Measurements from ENCODE around the gene ZNF32.

ZNF32 gene

DNA sequence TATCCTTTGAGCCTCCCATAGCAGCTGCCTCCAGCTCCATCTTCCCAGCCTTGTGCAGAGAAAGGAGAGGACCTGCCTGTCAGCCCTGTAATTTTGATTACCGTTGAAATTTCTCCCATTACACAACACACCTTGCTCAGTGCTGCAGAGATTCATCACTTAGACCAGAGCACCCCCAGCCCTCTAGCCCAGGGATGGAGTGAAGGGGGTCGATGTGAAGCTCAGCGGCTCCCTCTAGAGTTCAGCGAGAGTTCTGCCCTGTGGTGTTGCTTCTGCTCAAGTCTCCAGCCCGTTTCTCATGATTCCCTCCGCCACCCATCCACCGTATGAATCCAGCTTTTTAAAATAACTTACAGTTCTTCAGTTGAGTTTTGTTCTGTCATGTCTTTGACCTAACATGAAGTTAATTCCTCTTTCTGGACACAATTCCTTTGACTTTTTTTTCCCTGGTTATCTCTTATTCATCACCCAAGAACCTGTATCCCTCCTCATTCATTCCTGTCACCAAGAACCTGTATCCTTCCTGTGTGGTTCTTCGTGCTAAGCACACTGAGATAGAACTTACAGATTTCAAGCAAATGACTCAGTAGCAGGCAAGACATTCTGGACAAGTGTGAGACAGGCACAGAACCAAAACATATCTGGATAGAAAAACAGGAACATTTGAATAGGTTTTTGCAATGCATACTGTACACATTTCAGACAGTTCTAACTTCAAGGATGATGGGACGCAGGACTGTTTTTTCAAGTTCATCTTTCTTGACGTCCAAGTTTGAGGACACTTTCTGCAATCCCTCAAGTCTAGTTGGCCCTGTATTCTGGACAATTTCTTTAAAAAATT is 35.0 kb upstream of the ZNF32 start:
- peak; percentile 45 for DNase-seq
- in situ Hi-C loops (cut with MboI; ENCODE audit: low pct_unique_long_range_greater_than_20kb, low sequenced_read_pairs): loop anchor here (25.0 kb wide), 1 partner anchor 704 kb away; the partner anchor contains the start of gene CXCL12

DNA sequence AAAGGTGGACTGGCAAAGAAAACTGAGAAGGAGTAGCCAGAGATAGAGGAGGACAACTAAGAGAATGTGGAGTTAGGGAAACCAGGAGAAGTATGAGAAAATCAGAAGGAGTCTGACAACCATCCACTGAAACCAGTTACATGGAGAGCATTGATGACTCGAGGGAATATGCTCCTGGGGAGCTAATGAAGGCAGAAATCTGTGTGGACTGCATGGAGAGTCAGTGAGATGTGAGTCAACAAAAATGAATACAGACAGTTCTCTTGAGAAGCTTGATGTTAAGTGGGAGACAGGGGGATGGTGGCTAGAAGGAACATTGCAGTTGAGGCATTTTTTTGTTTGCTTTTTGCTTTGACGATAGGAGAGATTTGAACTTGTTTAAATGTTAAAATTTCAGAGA is 34.3 kb upstream of the ZNF32 start:
- in situ Hi-C loops (cut with MboI; ENCODE audit: low pct_unique_long_range_greater_than_20kb, low sequenced_read_pairs): loop anchor here (25.0 kb wide), 1 partner anchor 704 kb away; the partner anchor contains the start of gene CXCL12
- no peak for DNase-seq

DNA sequence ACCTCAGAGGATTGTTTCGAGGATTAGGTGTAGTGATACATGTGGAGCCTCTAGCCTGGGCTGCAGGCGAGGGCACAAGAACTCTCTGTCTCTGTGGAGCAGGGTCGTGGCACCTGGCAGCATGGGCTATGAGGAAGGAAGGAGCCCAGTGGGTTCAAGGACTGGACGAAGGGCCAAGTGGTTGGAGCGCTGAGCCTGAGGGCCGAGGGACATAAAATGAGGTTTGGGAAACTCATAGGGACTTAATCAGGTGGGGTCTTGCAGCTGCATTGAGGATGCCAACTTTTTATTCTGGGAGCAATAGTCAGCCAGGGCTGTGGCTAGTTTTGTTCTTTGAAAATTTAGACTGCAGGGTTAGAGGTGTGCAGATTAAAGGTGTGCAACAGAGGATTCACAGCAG is 33.0 kb upstream of the ZNF32 start:
- no peak for DNase-seq
- in situ Hi-C loops (cut with MboI; ENCODE audit: low pct_unique_long_range_greater_than_20kb, low sequenced_read_pairs): loop anchor here (25.0 kb wide), 1 partner anchor 706 kb away; the partner anchor contains the start of gene CXCL12

DNA sequence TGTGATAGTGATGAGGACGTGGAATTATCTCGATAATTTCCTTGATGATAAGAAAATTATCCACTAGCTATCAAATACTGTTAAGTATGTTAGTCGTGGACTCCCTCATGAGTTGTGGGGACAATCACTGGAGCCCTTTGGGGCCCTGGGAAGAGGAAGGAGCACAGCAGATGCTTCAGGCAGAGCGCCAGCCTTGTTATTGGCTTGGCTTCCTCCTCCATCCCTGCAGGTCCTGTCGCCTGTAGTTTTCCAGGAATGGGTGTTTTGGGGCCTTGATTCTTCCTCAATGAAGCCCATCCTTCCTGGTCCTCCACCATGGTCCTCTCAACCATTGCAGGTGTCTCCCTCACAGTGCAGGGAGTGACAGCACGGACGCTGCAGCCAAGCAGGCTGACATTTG is 32.5 kb upstream of the ZNF32 start:
- no peak for DNase-seq
- in situ Hi-C loops (cut with MboI; ENCODE audit: low pct_unique_long_range_greater_than_20kb, low sequenced_read_pairs): loop anchor here (25.0 kb wide), 1 partner anchor 706 kb away; the partner anchor contains the start of gene CXCL12

GRCh38 chr10:43680035-43680434 is 31.4 kb upstream of the ZNF32 start:
- in situ Hi-C loops (cut with MboI; ENCODE audit: low pct_unique_long_range_greater_than_20kb, low sequenced_read_pairs): loop anchor here (25.0 kb wide), 1 partner anchor 707 kb away; the partner anchor contains the start of gene CXCL12
- no peak for DNase-seq

DNA sequence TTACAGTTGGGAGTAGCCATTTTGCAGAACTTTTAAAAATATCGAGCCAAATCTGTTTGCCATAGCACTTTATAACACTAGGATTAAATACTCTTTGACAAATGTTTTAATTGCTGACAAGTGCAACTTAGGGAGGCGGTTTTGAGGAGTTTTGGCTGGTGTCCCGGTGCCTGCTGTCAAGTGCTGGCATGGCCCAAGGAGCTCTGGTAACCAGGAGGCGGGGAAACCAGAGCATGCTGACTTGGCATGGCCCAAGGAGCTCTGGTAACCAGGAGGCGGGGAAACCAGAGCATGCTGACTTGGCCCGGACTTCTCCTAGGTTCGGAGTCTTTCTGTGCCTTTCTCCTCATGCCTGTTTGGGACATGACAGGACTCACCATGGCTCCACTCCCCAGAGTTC is 30.8 kb upstream of the ZNF32 start:
- in situ Hi-C loops (cut with MboI; ENCODE audit: low pct_unique_long_range_greater_than_20kb, low sequenced_read_pairs): loop anchor here (25.0 kb wide), 1 partner anchor 708 kb away; the partner anchor contains the start of gene CXCL12
- DNase-seq: no peak

- DNase-seq: no peak
- in situ Hi-C loops (cut with MboI; ENCODE audit: low pct_unique_long_range_greater_than_20kb, low sequenced_read_pairs): loop anchor here (25.0 kb wide), 1 partner anchor 709 kb away; the partner anchor contains the start of gene CXCL12
Observed at GRCh38 chr10:43678654-43679053, 30.0 kb upstream of the ZNF32 start.

- no peak for DNase-seq
- in situ Hi-C loops (cut with MboI; ENCODE audit: low pct_unique_long_range_greater_than_20kb, low sequenced_read_pairs): loop anchor here (25.0 kb wide), 1 partner anchor 710 kb away; the partner anchor contains the start of gene CXCL12
Observed at GRCh38 chr10:43676901-43677300, 28.2 kb upstream of the ZNF32 start.

GRCh38 chr10:43676331-43676730 is 27.6 kb upstream of the ZNF32 start:
- in situ Hi-C loops (cut with MboI; ENCODE audit: low pct_unique_long_range_greater_than_20kb, low sequenced_read_pairs): loop anchor here (25.0 kb wide), 1 partner anchor 711 kb away; the partner anchor contains the start of gene CXCL12
- no peak for DNase-seq

DNA sequence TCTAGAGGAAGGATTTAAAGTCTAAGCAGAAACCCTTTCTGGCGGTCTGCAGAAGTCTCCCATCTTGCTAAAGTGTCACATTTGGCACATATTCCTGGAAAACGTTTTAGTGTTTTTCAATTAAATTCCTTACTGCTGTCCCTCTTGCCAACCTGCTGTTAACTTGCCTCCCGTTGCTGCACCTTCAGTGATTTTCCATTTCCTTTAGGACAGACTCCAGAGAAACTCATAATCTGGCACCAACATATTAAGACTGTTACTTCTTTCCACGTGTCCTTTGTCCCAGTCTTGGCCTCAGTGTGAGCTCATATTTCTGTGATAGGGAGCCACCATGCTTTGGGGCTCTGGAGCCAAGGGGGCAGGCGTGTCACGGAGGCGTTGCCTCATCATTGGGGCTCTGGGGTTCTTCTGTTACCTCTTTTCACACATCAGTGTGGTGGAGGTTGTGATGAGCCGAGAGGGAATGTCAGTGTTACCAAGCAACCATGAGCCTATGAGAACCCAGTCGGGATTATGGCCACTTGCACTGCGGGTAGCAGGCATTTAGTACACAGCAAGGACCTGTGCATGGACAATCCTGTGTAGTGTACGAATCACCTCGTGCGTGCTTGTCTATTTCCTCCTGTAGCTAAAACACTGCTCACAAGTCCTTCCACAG is 26.0 kb upstream of the ZNF32 start:
- DNase-seq: no peak
- in situ Hi-C loops (cut with MboI; ENCODE audit: low pct_unique_long_range_greater_than_20kb, low sequenced_read_pairs): loop anchor here (25.0 kb wide), 2 partner anchors 713 to 1188 kb away; partner anchors contain the start of gene CXCL12

DNA sequence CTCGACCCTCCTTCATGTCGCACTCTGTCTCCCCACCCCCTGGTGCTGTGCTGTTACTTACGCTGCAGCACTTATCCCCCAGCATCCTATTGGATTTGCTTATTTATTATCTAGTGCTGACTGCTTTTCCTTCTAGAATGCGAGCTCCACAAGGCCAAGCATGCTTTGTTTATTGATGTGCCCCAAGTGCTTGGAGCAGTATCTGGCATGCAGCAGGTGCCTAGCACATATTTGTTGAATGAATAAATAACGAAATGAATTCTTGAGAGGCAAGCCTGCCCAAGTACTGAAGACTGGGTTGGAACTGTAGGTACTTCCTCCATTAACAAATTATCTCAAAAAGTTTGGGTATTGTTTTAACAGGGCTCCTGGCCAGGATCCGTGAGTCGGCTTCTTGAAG is 24.8 kb upstream of the ZNF32 start:
- DNase-seq: no peak
- in situ Hi-C loops (cut with MboI; ENCODE audit: low pct_unique_long_range_greater_than_20kb, low sequenced_read_pairs): loop anchor here (25.0 kb wide), 1 partner anchor 1189 kb away; no protein-coding TSS in a partner anchor

DNA sequence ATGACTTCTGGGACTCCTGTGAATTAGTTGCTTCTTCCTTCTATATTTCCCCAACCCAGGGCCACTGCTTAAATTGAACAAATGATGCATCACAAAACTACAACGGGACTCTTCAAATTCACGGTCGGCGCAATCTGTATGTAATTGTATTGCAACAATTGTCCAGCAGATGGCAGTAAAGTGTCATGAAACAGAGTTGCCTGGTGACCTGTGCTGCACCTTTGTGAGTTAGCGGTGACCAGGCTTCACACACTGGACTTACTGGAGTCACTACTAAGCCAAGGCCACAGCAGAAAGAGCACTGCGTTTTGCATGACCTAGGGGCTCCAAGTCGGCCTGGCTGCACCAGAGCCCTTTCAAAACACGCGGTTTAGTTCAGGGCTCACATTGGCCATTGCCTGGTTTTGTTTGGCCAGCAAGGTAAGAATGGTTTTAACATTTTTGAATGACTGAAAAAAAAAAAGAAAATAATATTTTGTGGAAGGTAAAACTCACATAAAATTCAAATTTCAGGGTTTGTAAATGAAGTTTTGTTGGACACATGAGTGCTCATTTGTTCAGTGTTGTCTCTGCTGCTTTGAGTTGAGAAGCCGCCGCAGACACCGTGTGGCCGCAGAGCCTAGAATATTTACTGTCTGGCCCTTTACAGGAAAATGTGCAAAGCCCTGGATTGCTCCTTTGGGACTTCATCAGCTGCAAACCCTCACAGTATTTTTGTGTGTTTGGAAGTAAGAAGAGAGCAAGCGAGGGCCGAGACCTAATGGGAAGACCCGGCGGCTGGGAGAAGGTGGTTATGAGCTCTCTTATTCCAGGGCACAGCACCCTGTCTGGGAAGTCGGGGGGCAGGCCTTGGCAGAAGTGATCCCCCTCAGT is 23.2 kb upstream of the ZNF32 start:
- DNase-seq: peak; percentile 67
- in situ Hi-C loops (cut with MboI; ENCODE audit: low pct_unique_long_range_greater_than_20kb, low sequenced_read_pairs): loop anchor here (25.0 kb wide), 1 partner anchor 1190 kb away; no protein-coding TSS in a partner anchor

- DNase-seq: no peak
- in situ Hi-C loops (cut with MboI; ENCODE audit: low pct_unique_long_range_greater_than_20kb, low sequenced_read_pairs): loop anchor here (25.0 kb wide), 1 partner anchor 1193 kb away; no protein-coding TSS in a partner anchor
Observed at GRCh38 chr10:43669386-43669785, 20.7 kb upstream of the ZNF32 start.

DNA sequence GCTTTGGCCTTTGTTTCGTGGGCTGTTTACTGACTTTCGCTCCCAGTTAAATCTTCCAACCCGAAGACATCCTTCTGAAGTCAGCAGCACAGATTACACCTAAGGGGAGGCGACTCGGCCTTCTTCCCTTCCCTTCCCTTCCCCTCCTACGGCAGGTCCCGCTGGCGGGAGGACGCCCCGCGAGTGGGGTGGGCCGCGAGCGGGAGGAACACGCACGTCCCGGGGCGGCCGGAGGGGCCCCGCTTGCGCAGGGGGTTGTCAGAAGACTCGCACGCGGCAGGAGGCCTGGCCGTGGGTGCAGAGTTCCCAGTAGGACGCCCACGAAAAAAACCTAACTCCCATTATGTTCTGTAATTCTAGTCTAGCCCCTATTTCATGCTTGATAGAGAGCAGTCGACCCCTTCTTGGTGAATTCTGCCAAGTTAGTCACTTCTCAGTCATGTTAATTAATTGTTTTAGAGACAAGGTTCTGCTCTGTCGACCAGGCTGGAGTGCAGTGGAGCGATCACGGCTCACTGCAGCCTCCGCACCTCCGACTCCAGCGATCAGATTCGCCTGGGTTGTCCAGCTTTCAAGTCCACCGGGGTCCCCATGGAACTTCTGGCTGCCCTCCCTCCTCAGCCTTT is 19.2 kb upstream of the ZNF32 start:
- in situ Hi-C loops (cut with MboI; ENCODE audit: low pct_unique_long_range_greater_than_20kb, low sequenced_read_pairs): loop anchor here (25.0 kb wide), 1 partner anchor 1194 kb away; no protein-coding TSS in a partner anchor

GRCh38 chr10:43667317-43667731 is 18.6 kb upstream of the ZNF32 start:
- DNase-seq: no peak
- in situ Hi-C loops (cut with MboI; ENCODE audit: low pct_unique_long_range_greater_than_20kb, low sequenced_read_pairs): loop anchor here (25.0 kb wide), 1 partner anchor 1195 kb away; no protein-coding TSS in a partner anchor

More for the DNA sequence above, 19.2 kb upstream of the ZNF32 start:
- no peak for DNase-seq

DNA sequence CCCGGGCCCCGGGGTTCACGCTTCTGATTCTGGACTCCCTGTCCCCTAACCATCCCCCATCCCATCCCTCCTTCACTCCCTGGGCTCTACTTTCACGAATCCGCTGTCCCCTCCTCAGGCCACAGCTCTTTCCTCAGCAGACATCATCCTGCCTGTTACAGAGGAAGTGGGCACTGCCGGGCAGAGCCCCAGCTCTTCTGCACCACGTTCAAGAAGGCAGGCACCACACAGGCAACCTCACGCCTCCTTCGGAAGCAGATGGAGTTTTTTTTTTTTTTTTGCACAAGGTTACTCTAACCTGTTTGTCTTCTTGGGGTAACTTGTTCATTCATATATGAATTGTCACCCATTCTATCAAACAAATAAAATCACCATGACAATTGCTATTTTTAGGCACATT is 17.9 kb upstream of the ZNF32 start:
- no peak for DNase-seq
- in situ Hi-C loops (cut with MboI; ENCODE audit: low pct_unique_long_range_greater_than_20kb, low sequenced_read_pairs): loop anchor here (25.0 kb wide), 1 partner anchor 1196 kb away; no protein-coding TSS in a partner anchor

GRCh38 chr10:43665054-43665453 is 16.4 kb upstream of the ZNF32 start:
- DNase-seq: no peak
- in situ Hi-C loops (cut with MboI; ENCODE audit: low pct_unique_long_range_greater_than_20kb, low sequenced_read_pairs): loop anchor here (25.0 kb wide), 1 partner anchor 1197 kb away; no protein-coding TSS in a partner anchor

- DNase-seq: no peak
- in situ Hi-C loops (cut with MboI; ENCODE audit: low pct_unique_long_range_greater_than_20kb, low sequenced_read_pairs): loop anchor here (25.0 kb wide), 1 partner anchor 1204 kb away; no protein-coding TSS in a partner anchor
Observed at GRCh38 chr10:43658227-43658626, 9.5 kb upstream of the ZNF32 start.

All from KBM-7 (cell line).